GM04503 (cell line): ENCODE measurements around the gene SEMA6A.

Experiments used
- DNase-seq: peaks from one replicate; pipeline ENCODE4 v3.0.0-alpha.2; 2012; ENCODE audit warnings: low read depth

SEMA6A gene

DNA sequence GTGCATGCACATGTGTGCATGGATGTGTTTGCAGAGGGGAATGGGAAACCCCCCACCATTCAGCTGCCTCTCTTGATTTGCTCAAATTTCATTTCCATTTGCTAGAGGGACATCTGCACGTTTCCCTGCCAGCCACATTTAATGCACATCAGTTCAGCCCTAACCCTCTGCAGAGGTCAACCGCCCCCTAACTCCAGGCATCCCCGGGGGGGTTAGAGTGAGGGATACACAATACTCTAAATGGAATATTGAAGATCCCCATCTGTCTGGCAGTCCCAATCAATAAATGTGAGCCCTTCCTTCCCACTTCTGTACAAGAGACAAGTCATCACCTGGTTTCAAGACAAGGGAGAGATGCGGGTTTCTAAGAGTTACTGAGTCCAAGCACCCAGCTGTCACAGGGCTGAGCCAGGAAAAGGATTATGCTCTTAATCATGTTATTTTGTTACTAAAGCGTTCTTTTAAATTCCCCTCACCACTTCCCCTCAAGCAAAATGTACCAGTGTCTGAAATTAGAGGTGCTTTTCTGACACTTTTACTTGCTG is 134.1 kb downstream of the SEMA6A start:
- DNase-seq = no peak

- DNase-seq = no peak
These were observed 134.7 kb downstream of the SEMA6A start for GRCh38 chr5:116439905-116440304.

DNA sequence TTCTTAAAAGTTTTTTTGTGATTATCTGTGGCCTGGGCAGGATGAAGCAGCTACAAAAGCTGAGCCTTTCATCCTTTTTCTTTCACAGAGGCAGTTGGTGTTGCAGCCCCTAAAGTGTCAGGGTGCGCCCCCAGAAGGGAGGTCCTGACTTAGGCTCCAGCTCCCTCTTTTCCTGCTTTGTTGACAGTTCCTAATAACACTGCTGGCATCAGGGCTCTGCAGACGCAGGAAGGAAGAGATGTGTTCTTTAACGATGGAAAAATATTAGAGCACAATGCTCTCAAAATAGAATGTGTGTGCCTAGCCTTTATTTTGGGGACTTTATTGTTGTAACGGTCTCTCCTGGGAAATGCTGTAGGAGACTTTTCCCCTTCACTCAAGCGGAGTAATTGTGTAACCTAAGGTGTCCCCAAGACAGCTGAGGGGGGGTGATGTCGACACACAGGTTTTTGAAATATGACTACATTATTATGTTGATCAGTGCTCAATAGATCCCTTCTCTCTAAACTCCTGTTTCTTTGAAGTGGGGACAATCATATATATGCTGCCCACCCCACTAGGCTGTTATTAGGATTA is 135.6 kb downstream of the SEMA6A start:
- no peak for DNase-seq

DNA sequence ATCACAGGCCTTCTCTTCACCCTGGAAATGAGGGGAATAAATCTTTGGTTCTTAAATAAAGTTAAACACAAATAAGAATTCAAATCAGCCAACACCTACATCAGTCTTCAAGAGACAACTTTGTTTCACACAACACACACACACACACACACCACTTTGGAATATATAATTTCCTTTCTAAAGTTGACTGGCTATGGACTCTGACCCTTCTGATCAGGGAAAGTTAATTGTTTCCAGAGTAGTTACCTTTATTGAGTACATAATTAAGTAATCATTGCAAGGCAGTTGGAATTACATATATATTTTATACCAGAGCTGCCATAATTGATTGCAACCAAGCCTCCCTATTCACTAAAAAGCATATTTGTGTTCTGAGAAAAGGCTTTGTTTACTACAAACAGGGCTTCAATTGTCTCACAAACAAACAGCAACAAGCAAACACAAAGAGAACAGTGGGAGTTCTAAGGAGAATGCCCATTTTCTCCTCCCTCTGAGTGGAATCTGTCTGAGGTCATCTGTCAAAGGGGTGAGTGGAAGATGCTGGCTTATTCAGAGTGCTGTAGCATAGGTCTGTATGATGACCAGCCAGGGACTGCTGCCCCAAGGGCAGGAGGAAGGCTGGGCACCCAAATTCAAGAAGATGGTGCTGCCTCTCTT is 136.6 kb downstream of the SEMA6A start:
- no peak for DNase-seq

DNA sequence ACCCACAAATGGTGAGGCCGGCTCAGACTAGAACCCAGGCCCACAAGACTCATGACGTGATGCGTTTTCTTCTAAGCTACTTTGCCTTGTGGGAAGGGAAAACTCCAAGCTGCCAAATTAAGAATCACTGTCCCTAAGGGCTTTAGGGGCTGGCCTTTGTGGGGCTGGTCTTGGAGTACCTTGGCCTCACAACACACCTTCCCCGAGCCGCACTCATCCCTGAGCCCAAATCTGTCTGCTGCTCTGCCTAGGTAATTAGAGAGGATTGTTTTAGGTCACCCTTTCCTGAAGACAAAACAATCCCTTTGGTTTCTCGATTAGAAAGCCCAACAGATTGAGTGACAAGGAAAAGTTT is 137.3 kb downstream of the SEMA6A start:
- no peak for DNase-seq

DNA sequence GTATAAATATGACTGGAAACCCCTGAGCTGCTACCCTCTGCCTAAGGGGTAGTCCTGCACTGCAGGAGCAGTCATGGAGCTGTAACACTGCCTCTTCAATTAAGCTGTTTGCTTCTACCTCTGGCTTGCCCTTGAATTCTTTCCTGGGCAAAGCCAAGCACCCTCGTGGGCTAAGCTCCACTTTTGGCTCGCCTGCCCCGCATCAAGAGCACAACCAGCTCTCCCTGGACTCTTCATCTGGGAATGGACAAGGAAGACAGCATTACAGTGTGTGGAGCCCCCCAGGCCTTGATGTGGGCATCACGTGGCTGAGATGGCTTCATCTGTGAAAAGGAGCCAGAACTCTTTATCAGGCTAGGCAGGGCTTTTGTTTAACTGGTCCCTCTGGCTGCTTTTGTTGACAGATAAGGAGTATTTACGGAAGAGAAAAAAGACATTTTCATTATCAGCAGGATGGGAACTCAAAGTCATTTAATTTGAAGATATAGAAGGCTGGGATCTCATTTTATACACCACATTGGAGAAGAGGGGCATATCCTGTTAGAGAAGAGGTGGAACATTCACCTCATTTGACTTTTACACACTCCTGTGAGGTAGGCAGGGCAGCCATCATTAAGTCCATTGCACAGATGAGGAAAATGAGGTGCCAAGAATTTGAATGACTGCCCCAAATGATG is 137.8 kb downstream of the SEMA6A start:
- no peak for DNase-seq

GRCh38 chr5:116428966-116429365 is 145.7 kb downstream of the SEMA6A start:
- no peak for DNase-seq

DNA sequence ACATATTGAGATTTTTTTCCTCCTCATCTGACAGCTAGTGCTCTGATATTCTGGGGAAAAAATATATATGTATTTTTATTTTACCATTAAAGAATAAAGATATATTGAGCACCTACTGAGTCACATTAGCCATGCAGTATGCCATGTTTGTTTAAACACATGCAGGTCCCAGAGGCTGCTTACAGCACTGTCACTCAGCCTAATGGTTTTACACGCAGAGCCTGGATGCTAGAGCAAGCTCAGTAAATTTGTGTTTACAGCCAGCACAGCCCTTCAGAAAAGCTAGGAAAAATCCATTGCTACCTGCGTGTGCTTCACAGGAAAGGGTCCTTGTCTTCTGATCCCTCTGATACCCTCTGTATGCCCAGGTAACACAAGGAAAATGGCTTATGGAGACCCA is 146.2 kb downstream of the SEMA6A start:
- DNase-seq = no peak

DNA sequence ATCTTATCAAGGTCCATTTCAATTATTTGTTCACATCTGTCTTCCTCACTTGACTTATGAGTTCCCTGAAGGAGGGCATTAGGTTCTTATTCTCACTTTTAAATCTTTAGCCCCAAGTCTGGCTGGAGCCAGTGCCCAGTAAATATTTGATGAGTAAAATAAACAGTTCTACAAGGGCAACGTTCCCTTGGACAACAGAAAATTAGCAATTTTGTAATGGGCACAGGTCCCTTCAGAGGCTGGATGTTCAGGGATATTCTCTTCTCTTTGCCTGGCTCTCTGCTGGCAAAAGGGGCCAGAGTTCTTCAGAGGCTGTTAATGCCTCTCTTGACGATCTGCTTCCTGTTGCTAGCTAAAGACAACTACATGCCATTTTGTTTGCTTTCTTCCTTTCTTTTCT is 149.7 kb downstream of the SEMA6A start:
- no peak for DNase-seq

- DNase-seq = no peak
These were observed 150.4 kb downstream of the SEMA6A start for GRCh38 chr5:116424258-116424615.

DNA sequence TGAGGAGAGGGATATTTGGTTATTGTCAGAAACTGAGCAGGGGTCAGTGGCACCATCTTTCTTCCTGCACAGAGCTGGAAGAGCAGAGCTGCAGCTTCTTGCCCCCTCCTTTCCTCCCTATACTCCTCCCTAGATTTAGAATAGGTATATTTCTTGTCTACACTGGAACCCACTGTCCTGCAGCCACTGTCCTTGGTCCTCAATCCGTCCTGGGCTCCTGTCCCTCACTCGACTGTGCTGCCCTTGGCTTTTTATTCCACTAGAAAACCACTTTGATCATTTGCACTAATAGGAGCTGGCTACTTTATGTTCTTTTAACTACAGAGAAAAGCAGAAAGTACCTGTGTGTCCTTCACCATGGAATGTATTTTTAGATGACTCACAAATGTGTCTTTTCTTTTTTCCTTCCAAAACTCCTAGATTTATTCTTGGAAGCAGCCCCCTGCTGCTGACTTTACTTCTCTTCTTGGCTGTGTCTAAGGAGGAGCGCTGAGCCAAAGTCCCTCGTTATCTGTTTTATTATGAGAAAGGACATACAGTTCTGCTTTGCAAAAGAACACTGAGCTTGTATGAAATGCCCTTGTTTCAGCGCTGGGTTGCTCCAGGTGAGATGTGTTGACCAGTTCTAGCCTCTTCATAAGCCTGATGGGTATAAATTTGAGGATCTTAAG is 150.9 kb downstream of the SEMA6A start:
- DNase-seq = no peak

GRCh38 chr5:116423141-116423540 is 151.5 kb downstream of the SEMA6A start:
- DNase-seq = peak; percentile 30

- no peak for DNase-seq
These were observed 153.5 kb downstream of the SEMA6A start for GRCh38 chr5:116421080-116421629.

GRCh38 chr5:116420540-116420939 is 154.1 kb downstream of the SEMA6A start:
- DNase-seq = no peak

DNA sequence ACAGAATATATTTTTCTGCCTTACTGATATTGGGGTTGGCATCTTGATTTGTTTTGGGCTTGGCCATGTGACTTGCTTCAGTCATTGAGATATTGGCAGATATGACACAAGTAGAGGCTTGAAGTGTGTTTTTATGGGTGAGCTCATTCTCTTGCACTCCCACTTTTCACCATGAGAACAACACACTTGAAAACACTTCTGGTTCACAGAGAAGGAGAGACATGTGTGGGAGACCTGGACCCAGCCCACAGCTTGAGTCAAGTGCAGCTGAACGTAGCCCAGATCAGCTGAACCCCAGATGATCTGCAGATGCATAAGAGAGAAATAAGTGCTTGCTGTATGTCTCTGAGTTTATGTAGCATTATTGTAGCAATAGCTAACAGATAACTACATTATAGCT is 155.4 kb downstream of the SEMA6A start:
- no peak for DNase-seq

DNA sequence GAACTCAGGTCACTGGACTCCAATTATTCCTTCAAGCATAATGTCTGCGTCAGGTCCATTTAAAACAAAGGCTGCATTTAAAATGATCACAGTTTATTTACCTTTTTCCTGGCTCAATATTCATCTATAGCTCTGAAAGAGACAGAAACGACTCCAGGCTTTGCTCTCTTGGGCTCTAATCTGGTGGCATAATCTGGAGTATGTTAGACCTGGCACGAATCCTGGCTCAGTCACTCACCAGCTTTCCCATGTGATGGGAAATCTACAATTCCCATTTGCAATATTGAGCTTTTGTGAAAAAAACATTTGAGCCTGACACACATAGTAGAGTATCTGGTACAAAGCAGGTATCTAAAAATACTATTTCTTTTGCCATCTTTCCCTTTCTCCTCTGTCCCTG is 155.8 kb downstream of the SEMA6A start:
- DNase-seq = no peak

DNA sequence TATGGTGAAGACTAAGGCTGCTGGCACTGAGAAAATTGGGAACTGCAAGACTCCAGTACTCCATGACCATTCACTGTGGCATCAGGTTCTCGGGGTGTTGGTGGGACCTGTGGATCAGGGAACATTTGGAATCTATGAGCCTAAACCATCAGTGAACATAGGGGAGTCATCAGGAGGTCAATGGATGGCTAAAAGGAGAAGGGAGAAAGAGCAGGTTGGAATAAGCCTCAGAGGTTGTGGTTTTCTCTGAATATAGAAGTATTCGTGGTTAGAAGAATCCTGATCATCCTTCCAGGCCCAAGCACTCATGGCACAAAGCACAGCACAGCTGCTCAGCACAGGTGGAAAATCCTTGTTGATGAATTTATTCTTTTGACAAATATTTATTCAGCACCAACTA is 156.6 kb downstream of the SEMA6A start:
- no peak for DNase-seq

DNA sequence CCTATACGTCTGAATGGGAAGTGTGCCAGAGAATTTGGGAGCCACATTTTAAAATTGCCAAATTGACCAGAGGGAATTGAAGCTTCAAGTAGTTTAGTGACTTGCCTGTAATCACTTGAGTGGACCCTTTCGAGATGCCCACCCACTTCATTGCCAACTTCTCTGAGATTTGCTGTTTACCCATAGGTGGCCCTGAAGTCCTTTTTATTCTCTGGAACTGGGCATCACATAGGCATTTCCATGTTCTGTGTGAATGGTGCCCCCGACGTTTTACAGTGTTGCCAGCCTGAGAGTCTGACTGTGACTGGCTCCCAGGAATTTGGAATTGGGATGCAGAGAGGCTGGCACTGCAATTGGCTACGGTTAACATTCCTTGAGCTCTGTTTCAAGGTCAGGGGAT is 158.6 kb downstream of the SEMA6A start:
- no peak for DNase-seq

DNA sequence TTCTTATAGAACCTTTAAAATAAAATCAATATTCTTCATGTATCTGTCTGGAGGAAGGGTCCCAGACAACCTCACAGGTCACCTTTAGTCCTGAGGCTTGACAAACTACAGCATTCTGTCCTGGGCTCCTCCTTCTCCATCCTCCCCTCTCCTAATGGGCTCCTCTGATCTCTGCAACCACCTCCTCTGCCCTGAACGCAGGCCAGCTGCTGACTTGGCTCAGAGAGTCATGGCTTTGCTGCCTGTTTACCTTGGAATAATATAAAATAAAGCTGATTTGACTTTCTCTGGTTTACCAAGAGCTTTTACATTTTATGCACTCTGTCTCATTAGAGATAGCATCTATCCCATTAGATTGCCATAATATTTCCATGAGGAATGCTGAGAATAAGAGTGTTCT is 159.4 kb downstream of the SEMA6A start:
- no peak for DNase-seq

DNA sequence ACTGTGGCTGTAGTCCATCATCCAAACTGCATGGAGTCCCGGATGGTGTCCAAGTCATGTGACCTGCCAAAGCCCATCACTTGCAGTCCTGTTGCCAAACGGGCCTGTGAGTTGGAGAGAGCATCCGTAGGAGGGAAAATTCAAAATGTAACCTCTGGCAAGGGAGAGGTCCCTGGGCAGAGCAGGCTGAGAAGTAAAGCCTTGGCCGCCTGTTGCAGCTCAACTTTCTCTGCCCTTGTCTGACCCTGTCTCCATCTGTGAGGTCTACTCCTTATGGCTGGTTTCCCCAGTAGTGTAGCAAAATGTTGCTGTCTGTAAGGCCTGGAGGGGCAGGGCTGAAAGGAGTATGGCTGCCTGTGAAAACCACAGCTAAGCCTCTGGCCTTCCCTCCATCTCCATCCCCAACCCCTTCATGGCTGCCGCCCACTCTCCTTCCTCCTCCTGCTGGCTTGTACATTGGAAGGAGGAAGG is 163.5 kb downstream of the SEMA6A start:
- no peak for DNase-seq

DNA sequence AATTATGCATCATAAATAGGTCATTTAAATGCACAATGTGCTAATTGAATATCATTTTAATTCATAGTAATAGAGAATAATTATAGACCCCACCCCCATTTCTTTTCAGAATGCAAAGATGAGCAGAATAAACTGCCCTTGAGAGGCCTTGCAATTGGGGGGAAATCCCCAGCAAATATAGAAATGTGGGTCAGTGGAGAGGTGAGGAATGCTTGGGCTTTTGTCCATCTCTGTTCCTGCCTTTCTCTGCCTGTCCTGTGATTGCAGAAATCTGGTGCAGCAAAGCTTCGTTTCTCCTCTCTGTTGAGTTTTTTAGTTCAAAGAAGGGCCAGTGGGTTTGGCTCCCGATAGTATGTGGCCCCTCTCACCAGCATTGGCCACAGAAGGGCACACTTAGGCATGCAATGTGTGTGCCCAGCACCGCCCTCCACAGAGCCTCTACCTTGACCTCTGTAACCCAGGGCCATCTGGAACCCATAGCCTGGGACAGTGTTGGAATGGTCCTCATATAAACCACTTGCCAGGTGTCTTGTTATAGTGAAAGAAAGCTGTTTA is 164.2 kb downstream of the SEMA6A start:
- DNase-seq = no peak

- no peak for DNase-seq
These were observed 164.9 kb downstream of the SEMA6A start for GRCh38 chr5:116409591-116410296.
